Neural progenitor cell (in vitro differentiated cells): ENCODE results near the gene DET1. TPM values are rescaled to one million over a fixed set of nuclear protein-coding genes. Genes with fewer than 3 reads are reported as not detected.
A peak's percentile ranks its signal among the peaks of the same experiment; 100 is the strongest.

Experiments used
- DNase-seq: peaks from one replicate; pipeline ENCODE4 v3.0.0-alpha.2; 2016; ENCODE audit warnings: low spot score
- H2AFZ ChIP-seq: fragments of 200-600 bp; sonication (generic); replicated peaks from 2 replicates; pipeline ENCODE4 v1.6.1; 2016; ENCODE audit warnings: antibody characterized with exemption
- H3F3A ChIP-seq: fragments of 200-600 bp; sonication (generic); 2 replicates; pipeline ENCODE4 v1.6.1; 2016; ENCODE audit warnings: antibody characterized with exemption, low read depth
- H3K27ac ChIP-seq: fragments of 200-600 bp; sonication (generic); 2 replicates; pipeline ENCODE4 v1.5.1; 2016; ENCODE audit warnings: mild to moderate bottlenecking
- H3K27me3 ChIP-seq: fragments of 200-600 bp; sonication (generic); 2 replicates; pipeline ENCODE4 v1.6.1; 2016; ENCODE audit warnings: mild to moderate bottlenecking, moderate library complexity
- H3K36me3 ChIP-seq: fragments of 200-600 bp; sonication (generic); 2 replicates; pipeline ENCODE4 v1.5.1; 2016
- H3K4me1 ChIP-seq: fragments of 200-600 bp; sonication (generic); 2 replicates; pipeline ENCODE4 v1.6.1; 2016; ENCODE audit warnings: mixed run types
- H3K4me2 ChIP-seq: fragments of 200-600 bp; sonication (generic); 2 replicates; pipeline ENCODE4 v1.6.1; 2016
- H3K4me3 ChIP-seq: fragments of 200-600 bp; sonication (generic); 2 replicates; pipeline ENCODE4 v1.5.1; 2016
- H3K79me2 ChIP-seq: fragments of 200-600 bp; sonication (generic); 2 replicates; pipeline ENCODE4 v1.6.1; 2016; ENCODE audit warnings: low read depth
- H3K9ac ChIP-seq: fragments of 200-600 bp; sonication (generic); 2 replicates; pipeline ENCODE4 v1.6.1; 2016
- H3K9me3 ChIP-seq: fragments of 200-600 bp; sonication (generic); 2 replicates; pipeline ENCODE4 v1.5.1; 2016; ENCODE audit warnings: low read depth
- H4K20me1 ChIP-seq: fragments of 200-600 bp; sonication (generic); 2 replicates; pipeline ENCODE4 v1.6.1; 2016; ENCODE audit warnings: low read depth
- H3K27ac Mint-ChIP-seq: 3 replicates; pipeline ENCODE4 v1.8.0; 2021; ENCODE audit warnings: mixed read lengths
- H3K27me3 Mint-ChIP-seq: 2 replicates; pipeline ENCODE4 v1.8.0; 2022; ENCODE audit warnings: low read depth, mild to moderate bottlenecking, inconsistent platforms, moderate library complexity, mixed read lengths; ENCODE audit not compliant: insufficient read depth
- H3K36me3 Mint-ChIP-seq: 3 replicates; pipeline ENCODE4 v1.8.0; 2021; ENCODE audit warnings: mixed read lengths
- H3K4me1 Mint-ChIP-seq: 3 replicates; pipeline ENCODE4 v1.8.0; 2021; ENCODE audit warnings: mixed read lengths
- H3K4me3 Mint-ChIP-seq: 3 replicates; pipeline ENCODE4 v1.8.0; 2021; ENCODE audit warnings: mild to moderate bottlenecking, moderate library complexity, mixed read lengths
- H3K9me3 Mint-ChIP-seq: 3 replicates; pipeline ENCODE4 v1.8.0; 2020; ENCODE audit warnings: mixed read lengths
- CTCF ChIP-seq: fragments of 200-600 bp; sonication (generic); IDR thresholded peaks from 2 replicates; pipeline ENCODE4 v1.5.1; 2017; ENCODE audit warnings: antibody characterized with exemption, mild to moderate bottlenecking
- EZH2 ChIP-seq: fragments of 200-600 bp; sonication (generic); IDR thresholded peaks from 2 replicates; pipeline ENCODE4 v1.6.1; 2017; ENCODE audit warnings: antibody characterized with exemption, mild to moderate bottlenecking, moderate library complexity
- EZH2phosphoT487 ChIP-seq: fragments of 200-600 bp; sonication (generic); IDR thresholded peaks from 2 replicates; pipeline ENCODE4 v1.6.1; 2017; ENCODE audit warnings: antibody characterized with exemption
- total RNA-seq: library from RNA; depleted of rRNA; stranded (reverse); fragments of >200 nt; gene quantifications from 2 replicates; pipeline ENCODE4 v1.2.3, GENCODE V29; 2015; ENCODE audit warnings: low replicate concordance

Gene DET1
- total RNA-seq, 1 donor from 2014 or later, result 21.3 TPM

GRCh38 chr15:88506628-88507027 lies 39.9 kb downstream of the DET1 start:
- no peaks in the 10 kb centered on the region for H3K4me1 ChIP-seq
- H3K27me3 ChIP-seq, result no peaks in the 10 kb centered on the region
- no peak overlapping the region for H3K4me2 ChIP-seq
- no peak overlapping the region for H2AFZ ChIP-seq
- H3K36me3 ChIP-seq, result no peaks in the 10 kb centered on the region
- H3K36me3 Mint-ChIP-seq, result peaks cover 28% of the 10 kb centered on the region
- peaks cover 3% of the 10 kb centered on the region for H3K27me3 Mint-ChIP-seq
- H3F3A ChIP-seq, result peaks cover 3% of the 10 kb centered on the region
- TF ChIP-seq EZH2, result no peak
- H3K4me1 Mint-ChIP-seq, result no peaks in the 10 kb centered on the region
- H3K4me3 Mint-ChIP-seq, result no peak overlapping the region
- H3K4me3 ChIP-seq, result no peak overlapping the region
- H4K20me1 ChIP-seq, result no peaks in the 10 kb centered on the region
- DNase-seq, result no peak
- H3K9me3 Mint-ChIP-seq, result no peaks in the 10 kb centered on the region
- no peaks in the 10 kb centered on the region for H3K79me2 ChIP-seq
- no peak overlapping the region for H3K9ac ChIP-seq
- no peaks in the 10 kb centered on the region for H3K9me3 ChIP-seq
- no peak overlapping the region for H3K27ac ChIP-seq
- no peak overlapping the region for H3K27ac Mint-ChIP-seq

GRCh38 chr15:88505721-88506120 lies 40.8 kb downstream of the DET1 start:
- DNase-seq, result no peak
- no peaks in the 10 kb centered on the region for H3K36me3 ChIP-seq
- H3K4me1 Mint-ChIP-seq, result no peaks in the 10 kb centered on the region
- H3K9me3 ChIP-seq, result no peaks in the 10 kb centered on the region
- no peaks in the 10 kb centered on the region for H3K79me2 ChIP-seq
- H3K27me3 ChIP-seq, result no peaks in the 10 kb centered on the region
- H3K4me3 Mint-ChIP-seq, result no peak overlapping the region
- H3K27ac ChIP-seq, result no peak overlapping the region
- TF ChIP-seq EZH2phosphoT487 (no peak), CTCF (no peak), EZH2 (no peak)
- H3F3A ChIP-seq, result peaks cover 3% of the 10 kb centered on the region
- H3K9ac ChIP-seq, result no peak overlapping the region
- H3K9me3 Mint-ChIP-seq, result no peaks in the 10 kb centered on the region
- H4K20me1 ChIP-seq, result no peaks in the 10 kb centered on the region
- peaks cover 21% of the 10 kb centered on the region for H3K36me3 Mint-ChIP-seq
- no peak overlapping the region for H3K4me3 ChIP-seq
- no peaks in the 10 kb centered on the region for H3K4me1 ChIP-seq
- no peak overlapping the region for H2AFZ ChIP-seq
- no peak overlapping the region for H3K4me2 ChIP-seq
- peaks cover 3% of the 10 kb centered on the region for H3K27me3 Mint-ChIP-seq
- no peak overlapping the region for H3K27ac Mint-ChIP-seq

- H3K27me3 ChIP-seq, result no peaks in the 10 kb centered on the region
- peaks cover 15% of the 10 kb centered on the region for H3K36me3 Mint-ChIP-seq
- H3K27ac Mint-ChIP-seq, result no peak overlapping the region
- no peak overlapping the region for H3K27ac ChIP-seq
- H3K9me3 Mint-ChIP-seq, result no peaks in the 10 kb centered on the region
- H3K27me3 Mint-ChIP-seq, result peaks cover 3% of the 10 kb centered on the region
- no peak overlapping the region for H3K4me2 ChIP-seq
- no peak for DNase-seq
- H3K4me3 Mint-ChIP-seq, result no peak overlapping the region
- H3K9me3 ChIP-seq, result no peaks in the 10 kb centered on the region
- H3K9ac ChIP-seq, result no peak overlapping the region
- H2AFZ ChIP-seq, result no peak overlapping the region
- no peak overlapping the region for H3K4me3 ChIP-seq
- H3K79me2 ChIP-seq, result no peaks in the 10 kb centered on the region
- H3F3A ChIP-seq, result peaks cover 7% of the 10 kb centered on the region
- H3K4me1 ChIP-seq, result peaks cover under 1% of the 10 kb centered on the region
- TF ChIP-seq EZH2 (no peak), EZH2phosphoT487 (no peak), CTCF (no peak)
- H4K20me1 ChIP-seq, result no peaks in the 10 kb centered on the region
- H3K4me1 Mint-ChIP-seq, result peaks cover 4% of the 10 kb centered on the region
- H3K36me3 ChIP-seq, result no peaks in the 10 kb centered on the region
Observed at GRCh38 chr15:88504445-88504844, 42.0 kb downstream of the DET1 start.

GRCh38 chr15:88498996-88499395 lies 47.5 kb downstream of the DET1 start:
- TF ChIP-seq CTCF (no peak), EZH2 (no peak), EZH2phosphoT487 (no peak)
- Histone ChIP-seq H3K9ac (no peak overlapping the region), H4K20me1 (no peaks in the 10 kb centered on the region), H3K27ac (no peak overlapping the region), H3K27me3 (no peaks in the 10 kb centered on the region), H2AFZ (no peak overlapping the region), H3F3A (peaks cover 10% of the 10 kb centered on the region), H3K4me3 (no peak overlapping the region), H3K36me3 (no peaks in the 10 kb centered on the region), H3K4me1 (peaks cover 6% of the 10 kb centered on the region), H3K9me3 (no peaks in the 10 kb centered on the region), H3K4me2 (no peak overlapping the region), H3K79me2 (no peaks in the 10 kb centered on the region)
- Mint-ChIP-seq H3K4me3 (no peak overlapping the region), H3K4me1 (peaks cover 14% of the 10 kb centered on the region), H3K36me3 (peaks cover 4% of the 10 kb centered on the region), H3K27me3 (peaks cover 3% of the 10 kb centered on the region), H3K27ac (peak overlapping the region; percentile 90), H3K9me3 (no peaks in the 10 kb centered on the region)
- DNase-seq, result peak; percentile 31
